Natural killer cell treated with Interleukin-12 subunit alpha and Interleukin-12 subunit beta and Interleukin-15 and Interleukin-18, amount 100 ng/mL, for 72 hours (primary cell): Measurements from ENCODE around the gene STIMATE. TPM values are rescaled to one million over a fixed set of nuclear protein-coding genes. Genes with fewer than 3 reads are reported as not detected.
A peak's percentile ranks its signal among the peaks of the same experiment; 100 is the strongest.

ENCODE experiments used
- ATAC-seq, 2 donors: fragments of 150-1000 bp; cut with Tn5 transposase in 1 of 2; sonication (Bioruptor Pico), chemical (Tn5 transposase) in 1 of 2; 2 replicates each; pipeline ENCODE4 v1.10.0; 2021
- DNase-seq: peaks from one replicate; pipeline ENCODE4 v3.0.0; 2022; ENCODE audit warnings: low spot score
- H3K27ac Mint-ChIP-seq, 2 donors: 1 replicate in 1 of 2; 2 replicates in 1 of 2; pipeline ENCODE4 v1.8.0; 2022; ENCODE audit warnings: mixed read lengths in 2 of 2, mild to moderate bottlenecking in 1 of 2, moderate library complexity in 1 of 2
- H3K27me3 Mint-ChIP-seq, 2 donors: 1 replicate in 1 of 2; 2 replicates in 1 of 2; pipeline ENCODE4 v1.8.0; 2022; ENCODE audit warnings: mixed read lengths in 2 of 2
- H3K36me3 Mint-ChIP-seq: one replicate; pipeline ENCODE4 v1.8.0; 2022; ENCODE audit warnings: mixed read lengths
- H3K4me1 Mint-ChIP-seq, 2 donors: 1 replicate in 1 of 2; 2 replicates in 1 of 2; pipeline ENCODE4 v1.8.0; 2022; ENCODE audit warnings: low read depth in 2 of 2, mixed read lengths in 2 of 2, mild to moderate bottlenecking in 1 of 2
- H3K4me3 Mint-ChIP-seq: one replicate; pipeline ENCODE4 v1.8.0; 2022; ENCODE audit warnings: mixed read lengths
- H3K9me3 Mint-ChIP-seq: 2 replicates; pipeline ENCODE4 v1.8.0; 2022; ENCODE audit warnings: mixed read lengths
- total RNA-seq, 2 donors: library from RNA; stranded (reverse); gene quantifications; one replicate each; pipeline ENCODE4 v1.2.3, GENCODE V29; 2022

STIMATE gene
- total RNA-seq, 2 donors from 2014 or later, result 19.8 to 31.1 TPM

- Mint-ChIP-seq H3K27me3 (no peaks in the 10 kb centered on the region), H3K9me3 (no peaks in the 10 kb centered on the region), H3K4me1 (no peaks in the 10 kb centered on the region), H3K36me3 (no peaks in the 10 kb centered on the region), H3K27ac (no peak overlapping the region), H3K4me3 (no peak overlapping the region)
- no peak for ATAC-seq
- no peak for DNase-seq
Measured at GRCh38 chr3:52824037-52824436, 73.3 kb downstream of the STIMATE start.

GRCh38 chr3:52822363-52822762 is 75.0 kb downstream of the STIMATE start:
- DNase-seq (no peak), ATAC-seq (no peak)
- Mint-ChIP-seq H3K9me3 (no peaks in the 10 kb centered on the region), H3K27me3 (no peaks in the 10 kb centered on the region), H3K27ac (no peak overlapping the region), H3K36me3 (no peaks in the 10 kb centered on the region), H3K4me1 (no peaks in the 10 kb centered on the region), H3K4me3 (no peak overlapping the region)

GRCh38 chr3:52820736-52821135 is 76.6 kb downstream of the STIMATE start:
- H3K9me3 Mint-ChIP-seq, result no peaks in the 10 kb centered on the region
- H3K27me3 Mint-ChIP-seq, result no peaks in the 10 kb centered on the region
- ATAC-seq (peak in 1 of 2 donors; percentile 8), DNase-seq (no peak)
- H3K4me3 Mint-ChIP-seq, result no peak overlapping the region
- no peaks in the 10 kb centered on the region for H3K4me1 Mint-ChIP-seq
- H3K36me3 Mint-ChIP-seq, result no peaks in the 10 kb centered on the region
- H3K27ac Mint-ChIP-seq, result no peak overlapping the region

GRCh38 chr3:52819936-52820335 is 77.4 kb downstream of the STIMATE start:
- DNase-seq (no peak), ATAC-seq (no peak)
- H3K4me3 Mint-ChIP-seq, result no peak overlapping the region
- no peaks in the 10 kb centered on the region for H3K27me3 Mint-ChIP-seq
- no peak overlapping the region for H3K27ac Mint-ChIP-seq
- no peaks in the 10 kb centered on the region for H3K36me3 Mint-ChIP-seq
- H3K9me3 Mint-ChIP-seq, result no peaks in the 10 kb centered on the region
- H3K4me1 Mint-ChIP-seq, result no peaks in the 10 kb centered on the region

- peak in 1 of 2 donors; percentile 10 for ATAC-seq
- no peaks in the 10 kb centered on the region for H3K27me3 Mint-ChIP-seq
Measured at GRCh38 chr3:52817860-52818259, 79.5 kb downstream of the STIMATE start.

GRCh38 chr3:52817221-52817620 is 80.1 kb downstream of the STIMATE start:
- Mint-ChIP-seq H3K27me3 (no peaks in the 10 kb centered on the region), H3K27ac (no peak overlapping the region), H3K36me3 (no peaks in the 10 kb centered on the region), H3K4me1 (no peaks in the 10 kb centered on the region), H3K9me3 (no peaks in the 10 kb centered on the region), H3K4me3 (no peak overlapping the region)
- no peak for DNase-seq
- no peak for ATAC-seq

More at GRCh38 chr3:52817860-52818259, 79.5 kb downstream of the STIMATE start:
- Mint-ChIP-seq H3K4me3 (no peak overlapping the region), H3K9me3 (no peaks in the 10 kb centered on the region), H3K4me1 (no peaks in the 10 kb centered on the region), H3K27ac (no peak overlapping the region), H3K36me3 (no peaks in the 10 kb centered on the region)
- no peak for DNase-seq

- Mint-ChIP-seq H3K27ac (no peak overlapping the region), H3K9me3 (no peaks in the 10 kb centered on the region), H3K4me1 (no peaks in the 10 kb centered on the region), H3K4me3 (no peak overlapping the region), H3K36me3 (no peaks in the 10 kb centered on the region), H3K27me3 (no peaks in the 10 kb centered on the region)
- ATAC-seq (no peak), DNase-seq (no peak)
Measured at GRCh38 chr3:52816654-52817053, 80.7 kb downstream of the STIMATE start.

- Mint-ChIP-seq H3K27ac (no peak overlapping the region), H3K9me3 (no peaks in the 10 kb centered on the region), H3K4me1 (no peaks in the 10 kb centered on the region), H3K27me3 (no peaks in the 10 kb centered on the region), H3K4me3 (no peak overlapping the region), H3K36me3 (no peaks in the 10 kb centered on the region)
- DNase-seq (no peak), ATAC-seq (no peak)
Measured at GRCh38 chr3:52816199-52816598, 81.1 kb downstream of the STIMATE start.

GRCh38 chr3:52813810-52814209 is 83.5 kb downstream of the STIMATE start:
- Mint-ChIP-seq H3K27me3 (peaks cover 0 to 8% of the 10 kb centered on the region in 2 donors), H3K4me1 (no peaks in the 10 kb centered on the region), H3K27ac (no peak overlapping the region), H3K4me3 (no peak overlapping the region), H3K36me3 (no peaks in the 10 kb centered on the region), H3K9me3 (no peaks in the 10 kb centered on the region)
- DNase-seq (no peak), ATAC-seq (no peak)

- Mint-ChIP-seq H3K36me3 (no peaks in the 10 kb centered on the region), H3K27ac (no peak overlapping the region)
- DNase-seq, result no peak
Measured at GRCh38 chr3:52811452-52812011, 85.8 kb downstream of the STIMATE start.

GRCh38 chr3:52810923-52811322 is 86.4 kb downstream of the STIMATE start:
- ATAC-seq, result no peak
- H3K4me1 Mint-ChIP-seq, result no peaks in the 10 kb centered on the region
- no peak for DNase-seq
- no peak overlapping the region for H3K4me3 Mint-ChIP-seq
- H3K27me3 Mint-ChIP-seq, result peaks cover 0 to 8% of the 10 kb centered on the region in 2 donors
- H3K36me3 Mint-ChIP-seq, result no peaks in the 10 kb centered on the region
- H3K27ac Mint-ChIP-seq, result no peak overlapping the region
- no peaks in the 10 kb centered on the region for H3K9me3 Mint-ChIP-seq

More at GRCh38 chr3:52811452-52812011, 85.8 kb downstream of the STIMATE start:
- Mint-ChIP-seq H3K27me3 (peaks cover 0 to 8% of the 10 kb centered on the region in 2 donors), H3K9me3 (no peaks in the 10 kb centered on the region), H3K4me3 (no peak overlapping the region), H3K4me1 (no peaks in the 10 kb centered on the region)
- no peak for ATAC-seq

- Mint-ChIP-seq H3K4me1 (no peaks in the 10 kb centered on the region), H3K9me3 (no peaks in the 10 kb centered on the region), H3K27ac (no peak overlapping the region), H3K4me3 (no peak overlapping the region), H3K36me3 (no peaks in the 10 kb centered on the region), H3K27me3 (peaks cover 0 to 8% of the 10 kb centered on the region in 2 donors)
- DNase-seq (no peak), ATAC-seq (no peak)
Measured at GRCh38 chr3:52809662-52810377, 87.5 kb downstream of the STIMATE start.

- H3K27ac Mint-ChIP-seq, result no peak overlapping the region
- DNase-seq, result no peak
- ATAC-seq, result no peak
- H3K36me3 Mint-ChIP-seq, result no peaks in the 10 kb centered on the region
- no peak overlapping the region for H3K4me3 Mint-ChIP-seq
- H3K27me3 Mint-ChIP-seq, result peaks cover 0 to 8% of the 10 kb centered on the region in 2 donors
- no peaks in the 10 kb centered on the region for H3K9me3 Mint-ChIP-seq
- no peaks in the 10 kb centered on the region for H3K4me1 Mint-ChIP-seq
Measured at GRCh38 chr3:52809149-52809548, 88.2 kb downstream of the STIMATE start.

- H3K27me3 Mint-ChIP-seq, result peaks cover 0 to 8% of the 10 kb centered on the region in 2 donors
Measured at GRCh38 chr3:52805270-52806039, 91.9 kb downstream of the STIMATE start.

More at GRCh38 chr3:52805270-52806039, 91.9 kb downstream of the STIMATE start:
- no peak overlapping the region for H3K27ac Mint-ChIP-seq
- no peak for ATAC-seq
- H3K9me3 Mint-ChIP-seq, result no peaks in the 10 kb centered on the region
- H3K4me1 Mint-ChIP-seq, result no peaks in the 10 kb centered on the region
- DNase-seq, result no peak
- no peaks in the 10 kb centered on the region for H3K36me3 Mint-ChIP-seq
- no peak overlapping the region for H3K4me3 Mint-ChIP-seq
